NT2/D1 (cell line): ENCODE results near the gene PTPRH.
"Not testable (repeated sequence)": the region's sequence is repeated elsewhere in the genome, so short reads cannot be mapped to it uniquely, and the experiment has no call there.

Source experiments
- DNase-seq: peaks from one replicate; pipeline ENCODE4 v3.0.0-alpha.2; 2011; ENCODE audit warnings: low read depth, low spot score
- H3K27me3 ChIP-seq: 2 replicates; pipeline ENCODE4 v1.6.0; 2011; ENCODE audit warnings: mild to moderate bottlenecking; ENCODE audit not compliant: insufficient read length, insufficient read depth
- H3K36me3 ChIP-seq: 2 replicates; pipeline ENCODE4 v1.6.1; 2011; ENCODE audit warnings: mild to moderate bottlenecking, low read length, mixed read lengths; ENCODE audit not compliant: insufficient read depth, insufficient read length
- H3K4me1 ChIP-seq: 2 replicates; pipeline ENCODE4 v1.5.1; 2011; ENCODE audit not compliant: insufficient read depth, insufficient read length
- H3K4me3 ChIP-seq: 2 replicates; pipeline ENCODE4 v1.5.1; 2011; ENCODE audit warnings: low read depth; ENCODE audit not compliant: insufficient read length
- H3K9ac ChIP-seq: 2 replicates; pipeline ENCODE4 v1.6.0; 2011; ENCODE audit warnings: low read depth; ENCODE audit not compliant: insufficient read length
- H3K9me3 ChIP-seq: 2 replicates; pipeline ENCODE4 v1.5.1; 2011; ENCODE audit warnings: mild to moderate bottlenecking, low read length; ENCODE audit not compliant: insufficient read depth
- SUZ12 ChIP-seq: IDR thresholded peaks from 2 replicates; pipeline ENCODE4 v1.6.1; 2011; ENCODE audit not compliant: insufficient read length, insufficient read depth; ENCODE audit errors: extremely low read depth
- YY1 ChIP-seq: IDR thresholded peaks from 2 replicates; pipeline ENCODE4 v1.6.1; 2011; ENCODE audit not compliant: insufficient read length, insufficient read depth
- ZNF274 ChIP-seq: IDR thresholded peaks from 2 replicates; pipeline ENCODE4 v1.6.1; 2011; ENCODE audit warnings: mild to moderate bottlenecking, low read depth, low read length

PTPRH gene

DNA sequence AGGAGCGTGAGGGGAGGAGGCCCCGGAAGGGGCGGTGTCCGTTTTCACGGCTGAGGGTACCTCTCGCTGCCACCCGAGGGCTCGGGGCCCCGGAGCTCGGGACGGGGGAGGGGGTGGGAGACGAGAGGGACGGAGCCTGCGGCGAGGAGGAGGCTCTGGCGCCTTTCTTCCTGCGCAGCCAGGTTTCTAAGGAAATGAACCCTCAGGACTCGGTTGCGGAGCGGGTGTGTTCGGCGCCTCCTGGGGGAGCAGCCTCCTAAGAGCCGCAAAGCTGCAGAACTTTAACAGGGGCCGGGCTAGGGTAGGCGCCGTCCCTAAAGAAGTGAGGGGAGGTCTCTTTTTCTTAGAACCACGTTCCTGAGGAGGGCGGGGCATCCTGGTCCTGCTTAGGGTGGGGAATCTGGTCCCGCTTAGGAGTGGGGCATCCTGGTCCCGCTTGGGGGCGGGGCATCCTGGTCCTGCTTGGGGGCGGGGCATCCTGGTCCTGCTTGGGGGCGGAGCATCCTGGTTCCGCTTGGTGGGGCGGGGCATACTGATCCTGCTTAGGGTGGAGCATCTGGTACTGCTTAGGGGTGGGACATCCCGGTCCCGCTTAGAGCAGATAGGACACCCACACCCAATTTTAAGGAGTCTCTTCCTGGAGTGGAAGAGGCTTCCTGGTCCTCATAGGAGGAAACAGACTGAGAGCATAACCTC is 35.4 kb downstream of the PTPRH start:
- no peaks in the 10 kb centered on the region for H3K36me3 ChIP-seq
- H3K4me3 ChIP-seq, result peak overlapping the region; percentile 62
- H3K9ac ChIP-seq, result peak overlapping the region; percentile 67
- peaks cover 12% of the 10 kb centered on the region for H3K4me1 ChIP-seq
- TF ChIP-seq ZNF274, result no peak
- no peak for TF ChIP-seq YY1
- no peak for TF ChIP-seq SUZ12
- H3K27me3 ChIP-seq, result peaks cover 28% of the 10 kb centered on the region
- no peaks in the 10 kb centered on the region for H3K9me3 ChIP-seq
- DNase-seq, result no peak

DNA sequence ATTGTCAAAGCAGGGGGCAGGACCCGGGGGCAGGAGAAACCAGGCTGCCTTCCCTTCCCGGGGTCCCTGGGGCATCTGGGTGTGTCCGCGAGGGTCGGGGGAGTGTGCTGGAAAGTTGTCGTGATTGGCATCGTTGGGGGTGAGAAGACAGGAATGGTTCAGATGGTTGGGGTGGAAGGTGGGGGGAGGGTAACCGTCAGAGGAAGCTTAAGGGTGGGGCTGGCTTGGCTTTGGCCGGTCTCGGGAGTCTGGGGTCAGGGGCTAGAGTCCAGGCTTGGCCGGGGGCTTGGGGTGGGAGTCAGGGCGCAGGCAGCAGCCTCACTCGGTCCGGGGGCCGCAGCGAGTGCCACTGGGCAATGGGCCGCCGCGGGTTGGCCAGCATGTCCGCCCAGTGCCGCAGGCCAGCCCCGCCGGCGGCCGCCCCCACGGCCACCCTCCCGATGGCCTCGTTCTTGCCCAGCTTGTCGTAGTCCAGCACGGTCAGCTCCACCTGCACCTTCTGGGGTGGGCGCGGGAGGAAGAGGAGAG is 36.1 kb downstream of the PTPRH start:
- peak overlapping the region; percentile 62 for H3K4me3 ChIP-seq
- peaks cover 12% of the 10 kb centered on the region for H3K4me1 ChIP-seq
- peaks cover 28% of the 10 kb centered on the region for H3K27me3 ChIP-seq
- peak overlapping the region; percentile 67 for H3K9ac ChIP-seq
- DNase-seq, result no peak
- H3K36me3 ChIP-seq, result no peaks in the 10 kb centered on the region
- TF ChIP-seq YY1 (no peak), SUZ12 (no peak), ZNF274 (no peak)
- no peaks in the 10 kb centered on the region for H3K9me3 ChIP-seq

DNA sequence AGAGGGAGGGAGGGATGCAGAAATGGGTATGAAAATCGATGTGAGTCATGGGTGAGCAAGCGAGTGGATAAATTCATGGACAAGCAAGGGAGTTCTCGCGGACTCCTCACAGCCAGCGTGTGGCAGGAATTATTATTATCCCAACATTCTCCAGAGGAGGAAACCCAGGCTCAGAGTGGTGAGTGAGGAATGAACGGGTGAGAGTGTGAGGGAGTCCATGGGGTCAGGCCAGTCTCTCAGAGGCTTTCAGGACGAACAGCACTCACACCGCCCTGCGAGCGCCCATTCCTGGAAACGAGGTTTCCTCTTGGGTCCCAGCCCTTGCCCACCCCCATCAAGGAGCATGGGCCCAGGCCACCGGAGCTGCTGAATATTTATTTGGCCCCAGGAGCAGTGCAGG is 36.6 kb downstream of the PTPRH start:
- peaks cover 12% of the 10 kb centered on the region for H3K4me1 ChIP-seq
- H3K9me3 ChIP-seq, result no peaks in the 10 kb centered on the region
- TF ChIP-seq ZNF274 (no peak), YY1 (no peak), SUZ12 (no peak)
- no peak for DNase-seq
- no peaks in the 10 kb centered on the region for H3K36me3 ChIP-seq
- H3K4me3 ChIP-seq, result peak overlapping the region; percentile 62
- H3K9ac ChIP-seq, result peak overlapping the region; percentile 24
- peaks cover 28% of the 10 kb centered on the region for H3K27me3 ChIP-seq

DNA sequence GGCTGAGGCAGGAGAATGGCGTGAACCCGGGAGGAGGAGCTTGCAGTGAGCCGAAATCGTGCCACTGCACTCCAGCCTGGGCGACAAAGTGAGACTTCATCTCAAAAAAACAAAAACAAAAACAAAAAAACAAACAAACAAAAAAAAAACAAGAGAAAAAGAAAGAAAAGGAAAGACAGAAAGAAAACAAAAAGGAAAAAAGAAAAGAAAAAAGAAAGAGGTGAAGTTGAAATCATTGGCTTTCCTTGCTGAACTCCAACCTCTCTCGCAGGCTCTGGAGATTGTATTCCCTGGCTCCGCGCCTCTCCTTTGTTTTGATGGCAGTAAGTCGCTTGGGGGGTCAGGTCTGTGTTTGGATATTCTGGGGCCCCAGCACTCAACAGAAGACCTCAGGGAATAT is 37.0 kb downstream of the PTPRH start:
- H3K9ac ChIP-seq, H3K36me3 ChIP-seq, DNase-seq, H3K9me3 ChIP-seq, H3K4me3 ChIP-seq: not testable (repeated sequence)
- H3K4me1 ChIP-seq, result peaks cover 12% of the 10 kb centered on the region
- H3K27me3 ChIP-seq, result peaks cover 31% of the 10 kb centered on the region

DNA sequence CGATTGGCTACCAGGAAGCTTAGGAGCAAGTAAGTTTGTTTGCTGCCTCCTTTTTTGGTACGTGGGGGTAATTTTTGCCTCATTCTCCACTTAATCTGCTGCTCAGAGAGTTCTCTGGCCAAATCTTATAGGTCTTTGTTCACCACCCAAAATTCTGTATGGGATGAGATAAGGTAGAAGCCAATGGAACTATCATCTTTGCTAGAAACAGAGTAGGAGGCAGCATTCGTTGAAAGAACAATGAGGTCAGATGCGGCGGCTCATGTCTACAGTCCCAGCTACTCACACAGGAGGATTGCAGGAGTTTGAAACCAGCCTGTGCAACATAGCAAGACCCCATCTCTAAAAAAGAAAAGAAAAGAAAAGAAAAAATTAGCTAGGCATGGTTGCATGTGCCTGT is 37.9 kb downstream of the PTPRH start:
- Histone ChIP-seq H3K4me3 (no peak overlapping the region), H3K36me3 (no peaks in the 10 kb centered on the region), H3K4me1 (peaks cover 12% of the 10 kb centered on the region), H3K27me3 (peaks cover 31% of the 10 kb centered on the region), H3K9me3 (no peaks in the 10 kb centered on the region), H3K9ac (no peak overlapping the region)
- DNase-seq, result no peak
- TF ChIP-seq SUZ12 (no peak), ZNF274 (no peak), YY1 (no peak)

DNA sequence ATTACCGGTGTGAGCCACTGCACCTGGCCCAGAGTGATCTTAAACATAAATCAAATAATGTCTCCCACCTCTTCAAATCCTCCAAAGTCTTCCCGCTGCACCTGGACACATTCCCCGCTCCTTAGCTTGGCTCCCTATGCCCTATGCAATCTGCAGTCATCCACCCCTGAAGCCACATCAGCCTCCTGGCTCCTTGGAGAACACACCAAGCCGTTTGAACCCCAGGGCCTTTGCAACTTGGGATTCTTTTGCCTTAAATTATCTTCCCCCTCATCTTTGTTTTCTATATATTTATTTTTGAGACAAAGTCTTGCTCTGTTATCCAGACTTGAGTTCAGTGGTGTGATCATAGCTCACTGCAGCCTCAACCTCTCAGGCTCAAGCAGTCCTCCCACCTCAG is 40.2 kb downstream of the PTPRH start:
- Histone ChIP-seq H3K9me3 (no peaks in the 10 kb centered on the region), H3K27me3 (peaks cover 31% of the 10 kb centered on the region), H3K9ac (no peak overlapping the region), H3K36me3 (no peaks in the 10 kb centered on the region), H3K4me1 (peaks cover 5% of the 10 kb centered on the region), H3K4me3 (no peak overlapping the region)
- no peak for DNase-seq
- TF ChIP-seq ZNF274 (no peak), YY1 (no peak), SUZ12 (no peak)

DNA sequence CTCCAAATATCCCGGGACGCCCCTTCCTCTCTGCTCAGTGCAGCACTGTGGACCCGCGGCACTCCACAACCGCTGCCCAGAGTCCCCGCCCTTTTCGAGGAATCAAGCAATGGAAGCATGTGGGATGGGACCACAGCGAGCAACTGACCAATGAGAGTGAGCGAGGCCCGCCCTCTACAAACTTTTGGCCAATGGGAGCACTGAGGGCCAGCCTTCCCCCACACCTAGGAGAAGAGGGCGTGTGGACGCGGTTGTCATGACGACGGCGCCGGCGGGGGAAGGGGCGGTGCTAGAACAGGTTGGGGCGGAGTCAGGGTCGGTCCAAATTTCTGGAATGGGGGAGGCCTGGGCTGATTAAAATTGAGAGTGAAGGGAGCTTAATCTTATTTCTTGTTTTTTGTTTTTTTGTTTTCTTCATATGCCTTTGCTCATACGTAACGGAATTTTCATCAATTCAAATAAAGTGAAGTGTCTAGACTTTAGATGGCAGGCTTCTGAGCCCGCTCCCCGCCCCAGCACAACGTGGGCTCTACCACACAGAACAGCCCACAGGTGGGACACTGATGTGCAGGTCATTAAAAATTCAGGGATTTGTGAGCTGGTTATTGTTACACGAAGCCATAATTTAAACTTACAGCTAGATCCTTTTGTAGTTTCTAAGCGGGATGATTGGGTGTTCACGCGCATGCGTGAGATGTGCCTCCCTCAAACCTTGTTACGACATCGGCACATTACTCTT is 42.6 kb downstream of the PTPRH start, which contains the start of gene DNAAF3:
Gene DNAAF3, minus strand, starts transcription at position 84 of the 739 bp plus-strand sequence. CDS start 200 bp downstream, outside the sequence.
- H3K4me1 ChIP-seq, result peaks cover 2% of the 10 kb centered on the region
- H3K9me3 ChIP-seq, result no peaks in the 10 kb centered on the region
- no peak within 1 kb of the TSS for H3K9ac ChIP-seq
- H3K27me3 ChIP-seq, result peaks cover 21% of the 10 kb centered on the region
- TF ChIP-seq ZNF274, result no peak
- no peak for TF ChIP-seq YY1
- TF ChIP-seq SUZ12, result no peak
- H3K4me3 ChIP-seq, result peak within 1 kb of the TSS; percentile 44
- H3K36me3 ChIP-seq, result no peaks in the 10 kb centered on the region
- DNase-seq, result peak; percentile 91
